Glutamatergic neuron (in vitro differentiated cells): ENCODE results near the gene KSR1. TPM values are rescaled to one million over a fixed set of nuclear protein-coding genes. Genes with fewer than 3 reads are reported as not detected.
"Not testable (repeated sequence)": the region's sequence is repeated elsewhere in the genome, so short reads cannot be mapped to it uniquely, and the experiment has no call there.

ENCODE experiments used
- DNase-seq: peaks from one replicate; pipeline ENCODE4 v3.0.0; 2022
- H3K27ac Mint-ChIP-seq: one replicate; pipeline ENCODE4 v1.8.0; 2020; ENCODE audit warnings: mild to moderate bottlenecking, mixed read lengths, inconsistent platforms; ENCODE audit not compliant: unreplicated experiment
- H3K27me3 Mint-ChIP-seq: one replicate; pipeline ENCODE4 v1.8.0; 2020; ENCODE audit warnings: mild to moderate bottlenecking, moderate library complexity, mixed read lengths, inconsistent platforms; ENCODE audit not compliant: unreplicated experiment
- H3K36me3 Mint-ChIP-seq: one replicate; pipeline ENCODE4 v1.8.0; 2020; ENCODE audit warnings: mild to moderate bottlenecking, mixed read lengths, inconsistent platforms; ENCODE audit not compliant: unreplicated experiment
- H3K4me1 Mint-ChIP-seq: one replicate; pipeline ENCODE4 v1.8.0; 2020; ENCODE audit warnings: mild to moderate bottlenecking, low read depth, mixed read lengths, inconsistent platforms; ENCODE audit not compliant: unreplicated experiment
- H3K4me3 Mint-ChIP-seq: one replicate; pipeline ENCODE4 v1.8.0; 2020; ENCODE audit warnings: mild to moderate bottlenecking, mixed read lengths, inconsistent platforms; ENCODE audit not compliant: unreplicated experiment
- H3K9me3 Mint-ChIP-seq: one replicate; pipeline ENCODE4 v1.8.0; 2020; ENCODE audit warnings: mild to moderate bottlenecking, moderate library complexity, mixed read lengths, inconsistent platforms; ENCODE audit not compliant: unreplicated experiment
- CTCF ChIP-seq: fragments of 200-600 bp; sonication (generic); IDR thresholded peaks from one replicate; pipeline ENCODE4 v1.5.0; 2021; ENCODE audit not compliant: partially characterized antibody, unreplicated experiment
- total RNA-seq: library from RNA; stranded (reverse); fragmentation: NEBNext Ultra II Directional; extraction: Animal tissue kit (Norgen Biotek cat#: 25700); gene quantifications from one replicate; pipeline ENCODE4 v1.2.1, GENCODE V29; 2021; ENCODE audit not compliant: unreplicated experiment

KSR1 gene
- total RNA-seq, 1 donor from 2014 or later = 203 TPM

GRCh38 chr17:27654654-27655524 lies 198.6 kb downstream of the KSR1 start:
- no peaks in the 10 kb centered on the region for H3K36me3 Mint-ChIP-seq
- H3K27me3 Mint-ChIP-seq = peaks cover 3% of the 10 kb centered on the region
- TF ChIP-seq CTCF = peak; percentile 98
- peaks cover 13% of the 10 kb centered on the region for H3K4me1 Mint-ChIP-seq
- no peak overlapping the region for H3K27ac Mint-ChIP-seq
- no peak overlapping the region for H3K4me3 Mint-ChIP-seq
- no peaks in the 10 kb centered on the region for H3K9me3 Mint-ChIP-seq
- peak; percentile 89 for DNase-seq

- H3K36me3 Mint-ChIP-seq, H3K9me3 Mint-ChIP-seq, H3K27ac Mint-ChIP-seq, DNase-seq, H3K27me3 Mint-ChIP-seq, H3K4me3 Mint-ChIP-seq: not testable (repeated sequence)
- H3K4me1 Mint-ChIP-seq = peaks cover 11% of the 10 kb centered on the region
Observed at GRCh38 chr17:27655525-27656111, 199.4 kb downstream of the KSR1 start.

GRCh38 chr17:27656620-27657019 lies 200.4 kb downstream of the KSR1 start:
- H3K4me1 Mint-ChIP-seq, H3K9me3 Mint-ChIP-seq, DNase-seq, H3K27ac Mint-ChIP-seq, H3K36me3 Mint-ChIP-seq, H3K4me3 Mint-ChIP-seq, H3K27me3 Mint-ChIP-seq: not testable (repeated sequence)

GRCh38 chr17:27657620-27658019 lies 201.4 kb downstream of the KSR1 start:
- Mint-ChIP-seq H3K9me3 (no peaks in the 10 kb centered on the region), H3K4me1 (no peaks in the 10 kb centered on the region), H3K27me3 (peaks cover 3% of the 10 kb centered on the region), H3K4me3 (no peak overlapping the region), H3K36me3 (no peaks in the 10 kb centered on the region), H3K27ac (no peak overlapping the region)
- no peak for TF ChIP-seq CTCF
- DNase-seq = no peak

GRCh38 chr17:27659683-27660082 lies 203.4 kb downstream of the KSR1 start:
- H3K27ac Mint-ChIP-seq = no peak overlapping the region
- no peaks in the 10 kb centered on the region for H3K4me1 Mint-ChIP-seq

More at GRCh38 chr17:27659683-27660082, 203.4 kb downstream of the KSR1 start:
- Mint-ChIP-seq H3K4me3 (no peak overlapping the region), H3K27me3 (peaks cover 3% of the 10 kb centered on the region), H3K9me3 (peaks cover 2% of the 10 kb centered on the region), H3K36me3 (no peaks in the 10 kb centered on the region)
- DNase-seq = no peak
- no peak for TF ChIP-seq CTCF
